Hepatocyte (in vitro differentiated cells): ENCODE measurements around the gene AURKA. TPM values are rescaled to one million over a fixed set of nuclear protein-coding genes. Genes with fewer than 3 reads are reported as not detected.
A peak's percentile ranks its signal among the peaks of the same experiment; 100 is the strongest.

Experiments
- DNase-seq: peaks from one replicate; pipeline ENCODE4 v3.0.0-alpha.2; 2016; ENCODE audit warnings: low spot score
- H2AFZ ChIP-seq: fragments of 200-600 bp; sonication (generic); 2 replicates; pipeline ENCODE4 v1.6.0; 2016; ENCODE audit warnings: antibody characterized with exemption, mild to moderate bottlenecking
- H3K27ac ChIP-seq: fragments of 200-600 bp; sonication (generic); 2 replicates; pipeline ENCODE4 v1.5.1; 2016; ENCODE audit warnings: mild to moderate bottlenecking
- H3K27me3 ChIP-seq: fragments of 200-600 bp; sonication (generic); 2 replicates; pipeline ENCODE4 v1.6.1; 2016
- H3K36me3 ChIP-seq: fragments of 200-600 bp; sonication (generic); replicated peaks from 2 replicates; pipeline ENCODE4 v1.5.1; 2016; ENCODE audit warnings: low read depth; ENCODE audit not compliant: insufficient read depth
- H3K4me1 ChIP-seq: fragments of 200-600 bp; sonication (generic); 2 replicates; pipeline ENCODE4 v1.5.1; 2016; ENCODE audit warnings: mild to moderate bottlenecking, moderate library complexity; ENCODE audit not compliant: insufficient read depth
- H3K4me2 ChIP-seq: fragments of 200-600 bp; sonication (generic); 2 replicates; pipeline ENCODE4 v1.6.0; 2016
- H3K4me3 ChIP-seq: fragments of 200-600 bp; sonication (generic); 2 replicates; pipeline ENCODE4 v1.5.1; 2016; ENCODE audit warnings: mild to moderate bottlenecking
- H3K79me2 ChIP-seq: fragments of 200-600 bp; sonication (generic); 2 replicates; pipeline ENCODE4 v1.6.0; 2017; ENCODE audit warnings: mild to moderate bottlenecking
- H3K9me2 ChIP-seq: fragments of 200-600 bp; sonication (generic); replicated peaks from 2 replicates; pipeline ENCODE4 v1.6.0; 2017; ENCODE audit warnings: mild to moderate bottlenecking; ENCODE audit not compliant: insufficient read depth
- H3K9me3 ChIP-seq: fragments of 200-600 bp; sonication (generic); 2 replicates; pipeline ENCODE4 v1.5.1; 2016; ENCODE audit warnings: low read depth, mild to moderate bottlenecking
- H4K20me1 ChIP-seq: fragments of 200-600 bp; sonication (generic); 2 replicates; pipeline ENCODE4 v1.6.0; 2016; ENCODE audit warnings: mild to moderate bottlenecking; ENCODE audit not compliant: insufficient read depth, poor library complexity, severe bottlenecking
- EZH2 ChIP-seq: fragments of 200-600 bp; sonication (generic); IDR thresholded peaks from 2 replicates; pipeline ENCODE4 v1.6.1; 2016; ENCODE audit warnings: antibody characterized with exemption, mild to moderate bottlenecking, borderline replicate concordance
- EZH2phosphoT487 ChIP-seq: fragments of 200-600 bp; sonication (generic); IDR thresholded peaks from one replicate; pipeline ENCODE4 v1.6.1; 2018; ENCODE audit warnings: antibody characterized with exemption, mild to moderate bottlenecking, low read depth, moderate library complexity; ENCODE audit not compliant: unreplicated experiment, severe bottlenecking
- WGBS: methylation state at CpG from one replicate; pipeline ENCODE4 v1.1.6; 2016; ENCODE audit warnings: low lambda C conversion rate; ENCODE audit errors: missing lambda C conversion rate; 5-methylcytosine and 5-hydroxymethylcytosine counted together
- polyA plus RNA-seq: library from polyadenylated mRNA; unstranded; fragments of >200 nt; fragmentation: Nextera tagmentation; extraction: Ambion mirVana; gene quantifications from 2 replicates; pipeline ENCODE4 v1.2.1, GENCODE V29; 2016
- total RNA-seq: library from RNA; depleted of rRNA; stranded (reverse); fragments of >200 nt; gene quantifications from 2 replicates; pipeline ENCODE4 v1.2.3, GENCODE V29; 2014
- TF ChIP-seq, protein P1 (sequence below): fragments of 200-600 bp; sonication (generic); IDR thresholded peaks from 2 replicates; pipeline ENCODE4 v1.5.1; 2016; ENCODE audit warnings: antibody characterized with exemption, mild to moderate bottlenecking; ENCODE audit not compliant: poor library complexity

Gene AURKA
- total RNA-seq (15.7 and 16.9 TPM in 2 replicates), polyA plus RNA-seq (13.4 and 16.4 TPM in 2 replicates)

GRCh38 chr20:56392132-56392880 lies at the start of gene AURKA, which contains the start of gene CSTF1:
TSS of gene AURKA (minus strand) at chr20:56392215. CDS start at chr20:56388197, 4,018 bp downstream.
TSS of gene CSTF1 (plus strand) at chr20:56392645. CDS start at chr20:56395553, 2,908 bp downstream.
- Histone ChIP-seq H2AFZ (peak within 1 kb of the TSS; percentile 67), H3K4me3 (peak within 1 kb of the TSS; percentile 51), H3K27me3 (no peaks in the 10 kb centered on the region), H3K9me2 (no peaks in the 10 kb centered on the region), H3K27ac (peak within 1 kb of the TSS; percentile 89), H3K79me2 (peaks cover 69% of the 10 kb centered on the region), H3K4me1 (peaks cover 10% of the 10 kb centered on the region), H3K4me2 (peak within 1 kb of the TSS; percentile 82), H4K20me1 (no peaks in the 10 kb centered on the region), H3K9me3 (no peaks in the 10 kb centered on the region), H3K36me3 (no peaks in the 10 kb centered on the region)
- no peak for TF ChIP-seq EZH2
- no peak for TF ChIP-seq EZH2phosphoT487
- TF ChIP-seq, protein P1, sequence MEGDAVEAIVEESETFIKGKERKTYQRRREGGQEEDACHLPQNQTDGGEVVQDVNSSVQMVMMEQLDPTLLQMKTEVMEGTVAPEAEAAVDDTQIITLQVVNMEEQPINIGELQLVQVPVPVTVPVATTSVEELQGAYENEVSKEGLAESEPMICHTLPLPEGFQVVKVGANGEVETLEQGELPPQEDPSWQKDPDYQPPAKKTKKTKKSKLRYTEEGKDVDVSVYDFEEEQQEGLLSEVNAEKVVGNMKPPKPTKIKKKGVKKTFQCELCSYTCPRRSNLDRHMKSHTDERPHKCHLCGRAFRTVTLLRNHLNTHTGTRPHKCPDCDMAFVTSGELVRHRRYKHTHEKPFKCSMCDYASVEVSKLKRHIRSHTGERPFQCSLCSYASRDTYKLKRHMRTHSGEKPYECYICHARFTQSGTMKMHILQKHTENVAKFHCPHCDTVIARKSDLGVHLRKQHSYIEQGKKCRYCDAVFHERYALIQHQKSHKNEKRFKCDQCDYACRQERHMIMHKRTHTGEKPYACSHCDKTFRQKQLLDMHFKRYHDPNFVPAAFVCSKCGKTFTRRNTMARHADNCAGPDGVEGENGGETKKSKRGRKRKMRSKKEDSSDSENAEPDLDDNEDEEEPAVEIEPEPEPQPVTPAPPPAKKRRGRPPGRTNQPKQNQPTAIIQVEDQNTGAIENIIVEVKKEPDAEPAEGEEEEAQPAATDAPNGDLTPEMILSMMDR, result no peak
- WGBS, result under 1% methylated on average over 53 of the region's 53 CpGs
- DNase-seq, result peak; percentile 100

DNA sequence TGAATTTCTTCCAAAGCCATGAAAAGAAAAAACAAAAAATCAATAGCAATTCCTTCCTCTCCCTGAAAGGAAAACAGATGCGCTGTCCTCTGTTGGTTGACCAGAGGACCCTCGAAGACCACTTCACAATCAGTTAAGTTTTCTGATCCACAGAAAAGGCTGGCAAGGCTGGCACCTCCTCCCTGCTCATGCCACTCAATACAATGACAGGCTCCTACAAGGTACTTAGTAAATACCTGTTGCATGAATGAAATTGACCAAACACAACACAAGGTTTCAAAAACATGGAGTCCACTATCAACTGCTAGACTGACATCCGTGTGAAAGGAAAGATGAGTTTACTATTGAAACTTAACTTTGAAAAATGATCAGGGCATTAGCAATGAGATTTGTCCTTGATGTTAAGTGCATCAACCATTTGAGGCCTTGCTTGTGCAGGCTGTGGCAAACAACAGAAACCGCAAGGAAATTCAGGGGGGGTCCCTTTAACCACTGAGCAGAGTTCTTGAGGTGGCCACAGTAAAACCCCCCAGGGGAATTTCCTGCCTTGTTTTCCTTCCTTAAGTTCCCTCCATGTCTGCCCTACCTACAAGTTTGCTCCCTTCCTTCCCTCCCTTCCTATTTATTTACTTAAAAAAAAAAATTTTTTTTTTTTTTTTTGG lies 48.5 kb upstream of the AURKA start:
- no peaks in the 10 kb centered on the region for H3K79me2 ChIP-seq
- TF ChIP-seq EZH2phosphoT487 (no peak), EZH2 (no peak)
- TF ChIP-seq, protein P1, result no peak
- no peak for DNase-seq
- peak overlapping the region; percentile 1 for H3K4me2 ChIP-seq
- H3K9me2 ChIP-seq, result no peaks in the 10 kb centered on the region
- H3K4me3 ChIP-seq, result no peak overlapping the region
- H3K9me3 ChIP-seq, result no peaks in the 10 kb centered on the region
- H3K4me1 ChIP-seq, result peaks cover 11% of the 10 kb centered on the region
- no peaks in the 10 kb centered on the region for H4K20me1 ChIP-seq
- no peaks in the 10 kb centered on the region for H3K36me3 ChIP-seq
- 91% methylated on average over 4 of the region's 4 CpGs for WGBS
- H2AFZ ChIP-seq, result no peak overlapping the region
- H3K27me3 ChIP-seq, result no peaks in the 10 kb centered on the region
- H3K27ac ChIP-seq, result peak overlapping the region; percentile 73

GRCh38 chr20:56439771-56440291 lies 47.8 kb upstream of the AURKA start:
- Histone ChIP-seq H3K4me3 (no peak overlapping the region), H4K20me1 (no peaks in the 10 kb centered on the region), H3K9me2 (no peaks in the 10 kb centered on the region), H3K4me2 (peak overlapping the region; percentile 1), H2AFZ (no peak overlapping the region), H3K36me3 (no peaks in the 10 kb centered on the region), H3K4me1 (peaks cover 11% of the 10 kb centered on the region), H3K27me3 (no peaks in the 10 kb centered on the region), H3K9me3 (no peaks in the 10 kb centered on the region), H3K27ac (peak overlapping the region; percentile 73), H3K79me2 (no peaks in the 10 kb centered on the region)
- WGBS, result 48% methylated on average over 5 of the region's 5 CpGs
- no peak for TF ChIP-seq EZH2
- TF ChIP-seq, protein P1, result no peak
- no peak for TF ChIP-seq EZH2phosphoT487
- peak; percentile 30 for DNase-seq
